ENCODE results near the gene ZNF454. TPM values are rescaled to one million over a fixed set of nuclear protein-coding genes. Genes with fewer than 3 reads are reported as not detected.

Gene ZNF454
- total RNA-seq, 1 donor = 0.43 TPM

DNA sequence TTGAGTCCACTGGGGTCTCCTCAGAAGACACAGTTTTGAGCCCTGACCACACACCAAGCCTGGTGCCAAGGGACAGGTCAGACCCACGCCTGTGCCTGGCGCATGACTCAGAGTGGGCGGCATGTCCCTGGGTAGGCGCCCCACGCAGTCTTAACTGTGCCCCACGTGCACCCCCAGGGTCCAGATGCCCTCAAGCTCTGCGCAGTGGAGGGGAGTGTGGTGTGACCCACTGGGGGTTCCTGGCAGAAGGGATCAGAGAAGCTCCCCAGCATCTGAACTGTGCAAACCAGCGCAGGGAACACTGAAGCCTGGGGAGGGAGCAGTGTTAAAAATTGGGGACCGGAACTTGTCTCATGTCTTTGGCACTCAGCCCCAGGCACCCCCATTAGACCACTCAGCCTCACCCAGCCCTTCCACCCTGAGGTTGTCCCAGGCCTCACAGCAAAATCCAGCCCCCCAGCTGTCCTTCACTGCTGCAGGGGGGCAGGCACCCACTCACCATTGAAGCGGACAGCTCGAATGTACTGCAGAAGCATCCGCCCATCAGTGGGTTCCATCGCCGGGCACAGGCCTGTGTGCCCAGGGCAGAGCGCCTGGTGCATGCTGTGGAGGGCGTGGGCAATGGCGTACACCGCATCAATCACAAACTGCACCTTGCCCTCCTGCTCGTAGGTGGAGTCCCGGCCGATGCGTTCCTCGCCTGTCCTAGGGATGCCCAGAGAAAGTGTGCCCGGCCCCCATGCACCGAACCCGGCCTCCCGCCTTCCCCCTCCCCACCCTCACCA is 47.6 kb downstream of the ZNF454 start:
- no peak for DNase-seq (ENCODE audit: low read depth)
- TF ChIP-seq, protein P1, sequence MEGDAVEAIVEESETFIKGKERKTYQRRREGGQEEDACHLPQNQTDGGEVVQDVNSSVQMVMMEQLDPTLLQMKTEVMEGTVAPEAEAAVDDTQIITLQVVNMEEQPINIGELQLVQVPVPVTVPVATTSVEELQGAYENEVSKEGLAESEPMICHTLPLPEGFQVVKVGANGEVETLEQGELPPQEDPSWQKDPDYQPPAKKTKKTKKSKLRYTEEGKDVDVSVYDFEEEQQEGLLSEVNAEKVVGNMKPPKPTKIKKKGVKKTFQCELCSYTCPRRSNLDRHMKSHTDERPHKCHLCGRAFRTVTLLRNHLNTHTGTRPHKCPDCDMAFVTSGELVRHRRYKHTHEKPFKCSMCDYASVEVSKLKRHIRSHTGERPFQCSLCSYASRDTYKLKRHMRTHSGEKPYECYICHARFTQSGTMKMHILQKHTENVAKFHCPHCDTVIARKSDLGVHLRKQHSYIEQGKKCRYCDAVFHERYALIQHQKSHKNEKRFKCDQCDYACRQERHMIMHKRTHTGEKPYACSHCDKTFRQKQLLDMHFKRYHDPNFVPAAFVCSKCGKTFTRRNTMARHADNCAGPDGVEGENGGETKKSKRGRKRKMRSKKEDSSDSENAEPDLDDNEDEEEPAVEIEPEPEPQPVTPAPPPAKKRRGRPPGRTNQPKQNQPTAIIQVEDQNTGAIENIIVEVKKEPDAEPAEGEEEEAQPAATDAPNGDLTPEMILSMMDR (IDR thresholded peaks at IDR 0.05; ENCODE audit: insufficient read depth, low read depth, low read length) = no peak
- H3K4me3 ChIP-seq (ENCODE audit: low read depth, low read length) = no peak overlapping the region

DNA sequence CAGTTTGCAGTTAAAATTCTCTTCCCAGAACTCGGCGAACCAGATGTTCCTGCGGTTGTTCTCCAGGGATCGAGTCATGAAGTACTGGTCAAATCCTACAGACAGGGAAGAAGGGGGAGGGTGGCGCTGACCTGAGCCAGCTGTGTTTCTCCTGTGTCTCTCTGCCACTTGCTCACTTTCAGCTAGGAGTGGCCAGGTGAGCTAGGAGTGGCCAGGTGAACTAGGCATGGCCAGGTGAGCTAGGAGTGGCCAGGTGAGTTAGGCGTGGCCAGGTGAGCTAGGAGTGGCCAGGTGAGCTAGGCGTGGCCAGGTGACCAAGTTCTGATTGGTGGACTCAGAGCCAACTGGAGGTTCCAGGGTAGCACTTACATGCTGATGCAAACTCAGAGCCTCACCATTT is 48.3 kb downstream of the ZNF454 start:
- TF ChIP-seq, protein P1 (IDR thresholded peaks at IDR 0.05; ENCODE audit: insufficient read depth, low read depth, low read length) = no peak

DNA sequence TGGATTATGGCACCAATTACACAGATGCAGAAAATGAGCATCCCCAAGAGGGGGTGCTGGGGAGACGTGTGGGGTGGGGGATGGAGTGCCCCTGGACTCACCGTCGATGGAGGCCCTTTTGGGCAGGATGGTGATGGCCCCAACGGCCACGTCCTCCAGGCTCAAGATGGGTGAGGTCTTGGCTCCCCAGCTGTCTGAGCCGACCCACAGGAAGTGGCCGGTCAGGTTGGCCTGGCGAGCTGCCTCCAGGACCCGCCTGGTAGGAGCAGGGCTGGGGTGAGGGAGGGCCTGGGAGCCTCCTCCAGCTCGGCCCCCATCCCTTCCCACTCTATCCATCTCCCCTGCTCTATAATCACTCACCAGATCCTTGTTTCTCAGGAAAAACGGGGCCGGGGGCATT is 49.5 kb downstream of the ZNF454 start:
- H3K4me3 ChIP-seq (ENCODE audit: low read depth, low read length) = no peak overlapping the region
- TF ChIP-seq, protein P1 (IDR thresholded peaks at IDR 0.05; ENCODE audit: insufficient read depth, low read depth, low read length) = no peak
- no peak for DNase-seq (ENCODE audit: low read depth)

More for the DNA sequence above, 48.3 kb downstream of the ZNF454 start:
- no peak for DNase-seq (ENCODE audit: low read depth)
- no peak overlapping the region for H3K4me3 ChIP-seq (ENCODE audit: low read depth, low read length)

DNA sequence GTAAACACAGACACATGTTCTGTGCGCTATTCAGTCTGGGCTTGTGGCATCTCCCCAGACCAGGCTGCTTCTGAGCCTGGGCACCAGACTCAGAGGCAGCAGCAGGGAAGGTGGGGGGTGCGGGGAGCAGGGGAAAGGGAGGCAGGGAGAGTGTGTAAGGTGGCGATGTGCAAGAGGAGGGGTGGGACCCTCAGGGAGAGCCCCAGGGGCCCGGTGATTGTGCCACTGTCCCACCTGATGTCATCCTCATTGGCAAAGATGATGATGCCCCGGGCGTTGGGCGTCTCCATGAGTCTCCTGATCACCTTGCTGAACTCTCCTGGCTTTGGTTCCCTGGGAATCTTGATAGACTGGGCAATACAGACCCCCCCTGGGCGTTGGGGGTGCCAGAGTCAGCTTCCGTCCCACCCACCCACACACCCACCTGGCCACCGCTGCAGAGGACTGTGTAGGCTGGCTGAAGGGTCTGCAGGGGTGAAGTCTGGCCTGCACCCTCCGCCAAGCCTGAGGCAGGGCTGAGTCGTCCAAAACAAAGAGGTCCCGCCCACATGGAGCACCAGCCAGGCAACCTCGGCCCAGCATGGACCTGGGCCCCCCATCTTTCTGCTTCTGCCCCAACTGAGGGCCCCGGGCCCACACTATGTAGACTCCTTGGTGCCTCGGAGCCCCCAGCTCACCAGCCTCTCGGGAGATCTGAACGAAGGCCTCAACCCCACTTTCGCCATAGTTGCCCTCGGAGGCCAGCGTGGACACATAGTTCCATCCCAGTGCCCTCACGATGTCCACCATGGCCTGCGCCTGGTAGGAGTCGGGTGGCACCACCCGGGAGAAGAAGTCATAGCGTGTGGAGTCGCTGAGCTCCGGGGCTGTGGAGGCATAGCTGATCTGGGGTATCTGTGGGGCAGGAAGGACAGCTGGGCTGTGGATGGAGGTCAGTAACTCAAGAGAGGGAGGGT is 50.5 kb downstream of the ZNF454 start:
- DNase-seq (ENCODE audit: low read depth) = no peak
- TF ChIP-seq, protein P1 (IDR thresholded peaks at IDR 0.05; ENCODE audit: insufficient read depth, low read depth, low read length) = no peak
- H3K4me3 ChIP-seq (ENCODE audit: low read depth, low read length) = no peak overlapping the region

DNA sequence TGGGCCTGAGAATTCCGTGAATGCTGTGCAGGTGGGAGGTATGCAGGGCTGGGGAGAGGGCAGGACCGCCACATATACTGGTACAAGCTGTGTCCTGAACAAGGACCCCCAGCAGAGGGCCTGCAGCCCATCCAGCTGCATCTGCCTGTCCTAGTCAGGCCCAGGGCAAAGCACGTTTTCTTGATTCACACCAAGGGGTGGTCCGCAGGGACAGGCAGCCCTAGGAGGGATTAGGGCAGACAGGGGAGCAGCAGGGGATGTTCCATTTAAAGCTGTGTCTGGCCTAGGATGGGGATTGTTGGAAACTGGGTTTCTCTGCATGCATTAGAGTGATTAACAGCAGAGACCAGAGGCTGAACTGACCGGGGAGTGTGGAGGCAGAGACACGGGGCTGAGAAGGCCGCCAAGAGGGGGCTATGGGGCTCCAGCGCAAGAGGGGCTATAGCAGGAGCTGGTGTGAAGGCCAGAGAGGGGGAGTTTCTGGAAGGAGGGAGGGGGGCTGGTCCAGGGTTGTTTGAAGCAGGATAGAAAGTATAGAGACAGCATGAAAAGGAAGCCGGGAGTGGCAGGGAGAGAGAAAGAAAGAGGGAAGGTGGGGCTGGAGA is 51.4 kb downstream of the ZNF454 start:
- DNase-seq (ENCODE audit: low read depth) = no peak
- TF ChIP-seq, protein P1 (IDR thresholded peaks at IDR 0.05; ENCODE audit: insufficient read depth, low read depth, low read length) = no peak
- no peak overlapping the region for H3K4me3 ChIP-seq (ENCODE audit: low read depth, low read length)

DNA sequence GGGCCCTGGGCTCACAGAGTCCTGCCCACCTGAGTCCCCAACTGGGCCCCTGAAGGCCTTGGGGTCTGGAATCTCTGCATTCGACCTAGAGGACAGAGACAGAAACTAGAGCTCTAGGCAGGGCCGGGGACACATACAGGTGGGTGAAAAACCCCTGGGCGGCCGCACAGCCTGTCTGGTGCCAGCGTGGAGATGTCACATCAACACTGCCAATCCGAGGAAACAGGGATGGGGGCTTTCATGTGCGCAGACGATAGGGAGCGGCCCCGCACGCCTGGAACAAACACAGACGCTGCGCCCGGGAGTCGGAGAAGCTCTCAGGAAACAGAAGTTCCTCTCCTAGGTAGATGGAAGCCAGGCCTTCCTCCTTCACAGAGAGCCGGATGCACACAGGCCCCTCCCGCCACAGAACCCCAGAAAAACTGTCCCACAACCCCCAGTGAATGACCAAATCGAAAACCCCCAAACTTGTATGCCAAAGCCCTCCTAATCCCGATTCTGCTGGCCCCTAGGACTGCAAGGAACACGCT is 52.3 kb downstream of the ZNF454 start:
- H3K4me3 ChIP-seq (ENCODE audit: low read depth, low read length) = no peak overlapping the region
- TF ChIP-seq, protein P1 (IDR thresholded peaks at IDR 0.05; ENCODE audit: insufficient read depth, low read depth, low read length) = no peak

More for the DNA sequence above, 52.3 kb downstream of the ZNF454 start:
- DNase-seq (ENCODE audit: low read depth) = no peak

Measured in fibroblast of villous mesenchyme (primary cell).